SH-SY5Y (cell line): ENCODE results near the gene PRCD.

ENCODE experiments used
- GATA2 ChIP-seq: IDR thresholded peaks from 2 replicates; pipeline ENCODE4 v1.6.1; 2011; ENCODE audit warnings: mild to moderate bottlenecking, low read depth, low read length
- GATA3 ChIP-seq: IDR thresholded peaks from 2 replicates; pipeline ENCODE4 v1.6.1; 2011; ENCODE audit warnings: low read depth, mild to moderate bottlenecking, low read length, moderate library complexity

- TF ChIP-seq GATA3, result no peak
- TF ChIP-seq GATA2, result no peak
Measured at GRCh38 chr17:76553178-76553908, 13.5 kb downstream of the PRCD start.
